ENCODE results near the gene KRTAP22-2.

The KRTAP22-2 gene

DNA sequence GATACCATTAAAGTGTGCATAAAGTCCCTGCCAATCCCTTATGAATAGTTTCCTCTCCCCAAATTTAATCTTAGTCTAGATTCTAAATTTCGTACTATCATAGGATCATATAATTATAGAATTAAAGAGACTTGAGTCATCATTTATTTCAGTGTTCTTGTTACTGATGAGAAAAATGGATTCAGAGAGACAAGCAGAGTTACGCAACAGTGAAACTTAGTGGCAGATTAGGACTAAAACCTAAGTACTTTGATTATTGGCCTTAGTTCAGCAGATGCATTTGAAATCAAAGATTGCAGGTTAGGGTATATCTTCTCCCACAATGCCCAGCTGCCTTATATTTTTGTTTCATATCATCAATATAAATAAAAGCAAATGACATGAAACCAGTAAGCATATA lies 28.2 kb downstream of the KRTAP22-2 start:
- DNase-seq = no peak

DNA sequence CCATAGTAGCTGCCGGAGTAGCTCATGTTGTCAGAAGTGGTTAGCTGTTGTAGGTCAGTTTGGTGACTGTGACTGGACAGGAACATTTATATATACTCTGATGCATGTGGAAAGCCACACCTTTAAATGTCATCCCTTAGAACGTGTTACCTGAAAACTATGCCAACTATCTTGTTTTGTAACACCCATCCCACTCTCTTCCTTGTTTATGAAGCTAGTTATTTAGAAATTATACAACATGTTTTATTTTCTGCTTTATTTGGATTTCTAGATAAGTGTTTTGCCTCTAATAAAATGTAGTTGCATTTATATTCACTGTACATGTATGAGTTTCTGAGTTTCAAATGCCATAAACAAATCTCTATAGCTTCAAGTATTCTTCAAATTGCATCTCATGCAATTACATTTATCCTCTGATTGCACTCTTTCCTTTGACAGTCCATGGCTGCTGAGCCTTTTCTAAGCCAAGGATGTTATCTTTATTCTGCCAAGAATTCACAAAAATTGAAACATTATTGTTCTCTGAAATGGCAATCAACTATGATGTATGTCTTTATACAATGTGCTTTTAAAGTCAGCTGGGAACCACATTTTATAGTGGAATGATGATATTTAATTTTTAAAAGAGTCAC lies 28.8 kb downstream of the KRTAP22-2 start, which contains the start of gene KRTAP19-7:
Gene KRTAP19-7 (minus strand): TSS at position 51 of the 632 bp plus-strand sequence. CDS start 25 bp downstream, at position 26.
- no peak for DNase-seq

DNA sequence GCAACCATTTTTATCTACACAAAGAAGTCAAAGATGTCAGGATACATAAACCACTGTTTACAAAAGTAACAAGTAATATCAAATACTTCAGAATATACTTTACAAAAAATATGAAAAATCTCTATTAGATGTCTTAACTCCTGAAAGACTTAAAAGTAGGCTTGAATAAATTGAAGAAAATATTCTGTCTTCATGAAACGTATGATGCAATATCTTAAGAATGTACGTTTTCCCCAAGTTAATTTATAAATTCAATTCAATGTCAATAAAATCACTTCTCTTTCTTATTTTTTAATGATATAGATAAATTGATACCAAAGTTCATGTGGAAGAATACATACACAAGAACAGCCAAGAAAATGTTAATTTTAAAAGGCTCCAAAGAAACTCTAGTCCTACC lies 35.1 kb downstream of the KRTAP22-2 start:
- DNase-seq = no peak

DNA sequence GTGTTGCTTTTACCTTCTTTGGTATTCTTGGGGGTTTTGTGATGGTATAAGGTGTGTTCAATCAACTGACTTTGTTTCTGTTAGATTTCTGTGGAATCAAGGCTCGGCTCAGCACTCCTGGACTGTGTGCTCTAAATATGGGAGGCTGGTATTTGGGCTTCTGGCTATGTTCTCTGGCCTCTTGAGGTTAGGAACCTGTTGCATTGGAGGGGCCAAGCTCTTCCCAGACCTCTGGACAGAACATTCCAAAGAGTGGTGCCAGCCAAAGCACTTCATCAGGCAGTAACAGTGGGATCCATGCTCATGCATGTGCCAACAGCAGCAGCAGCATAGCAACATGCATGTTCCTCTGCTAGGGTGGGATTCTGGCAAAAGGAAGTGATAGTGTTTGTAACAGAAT lies 37.4 kb downstream of the KRTAP22-2 start:
- no peak for DNase-seq

DNA sequence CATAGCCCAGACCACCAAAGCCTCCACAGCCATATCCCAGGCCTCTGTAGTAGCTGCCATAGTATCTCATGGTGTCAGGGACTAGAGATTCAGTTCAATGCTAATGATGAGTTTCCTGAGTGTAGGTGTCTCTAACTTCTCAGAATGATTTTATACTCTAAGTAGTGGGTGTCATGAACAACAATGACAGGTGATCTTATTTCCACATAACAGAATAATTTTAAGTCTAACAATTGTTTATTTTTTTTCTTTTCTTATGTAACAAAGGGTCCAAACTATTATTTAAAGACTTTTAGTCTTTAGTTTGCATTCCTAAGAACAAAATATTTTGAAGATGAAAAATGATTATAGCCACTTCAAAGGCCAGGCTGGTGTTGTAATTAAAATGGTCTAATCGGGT lies 48.4 kb downstream of the KRTAP22-2 start, which contains the start of gene KRTAP19-6:
Gene KRTAP19-6 (minus strand): TSS at position 101 of the 400 bp plus-strand sequence. CDS start 31 bp downstream, at position 70.
- no peak for DNase-seq

All from activated naive CD4-positive, alpha-beta T cell (primary cell).